Central memory CD8-positive, alpha-beta T cell (primary cell): ENCODE results near the gene MCF2L.
A peak's percentile ranks its signal among the peaks of the same experiment; 100 is the strongest.

Experiments
- ATAC-seq: fragments of 150-1000 bp; cut with Tn5 transposase; replicated peaks from 2 replicates; pipeline ENCODE4 v1.10.0; 2022; ENCODE audit warnings: mild to moderate bottlenecking, moderate FRiP score, moderate number of reproducible peaks; ENCODE audit not compliant: poor library complexity, severe bottlenecking; ENCODE audit errors: extremely low read depth
- DNase-seq, 2 donors: peaks; one replicate each; pipeline ENCODE4 v3.0.0; 2021; ENCODE audit warnings: low spot score in 2 of 2
- H3K27ac Mint-ChIP-seq: one replicate; pipeline ENCODE4 v1.8.0; 2022; ENCODE audit warnings: low read depth, mild to moderate bottlenecking, moderate library complexity, mixed read lengths
- H3K27me3 Mint-ChIP-seq: one replicate; pipeline ENCODE4 v1.8.0; 2022; ENCODE audit warnings: mixed read lengths
- H3K36me3 Mint-ChIP-seq: one replicate; pipeline ENCODE4 v1.8.0; 2022; ENCODE audit warnings: mild to moderate bottlenecking, moderate library complexity, mixed read lengths; ENCODE audit not compliant: insufficient read depth
- H3K4me1 Mint-ChIP-seq: one replicate; pipeline ENCODE4 v1.8.0; 2022; ENCODE audit warnings: mixed read lengths
- H3K4me3 Mint-ChIP-seq: one replicate; pipeline ENCODE4 v1.8.0; 2022; ENCODE audit warnings: mild to moderate bottlenecking, moderate library complexity, mixed read lengths
- H3K9me3 Mint-ChIP-seq: one replicate; pipeline ENCODE4 v1.8.0; 2022; ENCODE audit warnings: mixed read lengths

The MCF2L gene

GRCh38 chr13:112961457-112962369 lies 7.3 kb upstream of the MCF2L start:
- Mint-ChIP-seq H3K4me3 (no peak overlapping the region), H3K4me1 (no peaks in the 10 kb centered on the region), H3K27ac (no peak overlapping the region), H3K9me3 (no peaks in the 10 kb centered on the region), H3K36me3 (no peaks in the 10 kb centered on the region), H3K27me3 (no peaks in the 10 kb centered on the region)
- DNase-seq (no peak), ATAC-seq (no peak)

GRCh38 chr13:112962396-112962795 lies 6.6 kb upstream of the MCF2L start:
- ATAC-seq (no peak), DNase-seq (no peak)
- no peaks in the 10 kb centered on the region for H3K4me1 Mint-ChIP-seq
- no peak overlapping the region for H3K4me3 Mint-ChIP-seq
- no peak overlapping the region for H3K27ac Mint-ChIP-seq
- no peaks in the 10 kb centered on the region for H3K9me3 Mint-ChIP-seq
- no peaks in the 10 kb centered on the region for H3K27me3 Mint-ChIP-seq
- no peaks in the 10 kb centered on the region for H3K36me3 Mint-ChIP-seq

- Mint-ChIP-seq H3K4me1 (peaks cover 3% of the 10 kb centered on the region), H3K27ac (no peak overlapping the region), H3K27me3 (no peaks in the 10 kb centered on the region), H3K36me3 (peaks cover under 1% of the 10 kb centered on the region), H3K4me3 (no peak overlapping the region), H3K9me3 (no peaks in the 10 kb centered on the region)
- no peak for ATAC-seq
- no peak for DNase-seq
Measured at GRCh38 chr13:112962911-112963625, 5.9 kb upstream of the MCF2L start.

- DNase-seq (no peak), ATAC-seq (no peak)
- Mint-ChIP-seq H3K27me3 (no peaks in the 10 kb centered on the region), H3K4me1 (peaks cover 6% of the 10 kb centered on the region), H3K9me3 (no peaks in the 10 kb centered on the region), H3K36me3 (peaks cover 3% of the 10 kb centered on the region), H3K4me3 (no peak overlapping the region), H3K27ac (no peak overlapping the region)
Measured at GRCh38 chr13:112963641-112964040, 5.4 kb upstream of the MCF2L start.

GRCh38 chr13:112964971-112965492 lies 4.0 kb upstream of the MCF2L start:
- Mint-ChIP-seq H3K27me3 (no peaks in the 10 kb centered on the region), H3K27ac (no peak overlapping the region), H3K9me3 (no peaks in the 10 kb centered on the region), H3K4me3 (no peak overlapping the region), H3K4me1 (peaks cover 17% of the 10 kb centered on the region), H3K36me3 (peaks cover 6% of the 10 kb centered on the region)
- ATAC-seq = no peak
- no peak for DNase-seq

GRCh38 chr13:112965573-112966115 lies 3.4 kb upstream of the MCF2L start:
- H3K4me1 Mint-ChIP-seq = peaks cover 22% of the 10 kb centered on the region
- no peaks in the 10 kb centered on the region for H3K27me3 Mint-ChIP-seq
- no peaks in the 10 kb centered on the region for H3K9me3 Mint-ChIP-seq
- no peak overlapping the region for H3K27ac Mint-ChIP-seq
- DNase-seq (no peak), ATAC-seq (no peak)
- H3K4me3 Mint-ChIP-seq = no peak overlapping the region
- H3K36me3 Mint-ChIP-seq = peaks cover 6% of the 10 kb centered on the region

- ATAC-seq (no peak), DNase-seq (no peak)
- Mint-ChIP-seq H3K9me3 (no peaks in the 10 kb centered on the region), H3K27ac (peak overlapping the region; percentile 74), H3K27me3 (no peaks in the 10 kb centered on the region), H3K4me1 (peaks cover 22% of the 10 kb centered on the region), H3K36me3 (peaks cover 6% of the 10 kb centered on the region), H3K4me3 (peak overlapping the region; percentile 34)
Measured at GRCh38 chr13:112966776-112967175, 2.2 kb upstream of the MCF2L start.

GRCh38 chr13:112967686-112968379 lies 1.2 kb upstream of the MCF2L start:
- Mint-ChIP-seq H3K27ac (no peak overlapping the region), H3K27me3 (no peaks in the 10 kb centered on the region), H3K4me1 (peaks cover 22% of the 10 kb centered on the region)

GRCh38 chr13:112968380-112968909 lies 569 bp upstream of the MCF2L start:
- peak; percentile 24 to 49 for DNase-seq
- H3K27ac Mint-ChIP-seq = no peak overlapping the region

More at GRCh38 chr13:112967686-112968379, 1.2 kb upstream of the MCF2L start:
- H3K9me3 Mint-ChIP-seq = no peaks in the 10 kb centered on the region
- peaks cover 6% of the 10 kb centered on the region for H3K36me3 Mint-ChIP-seq
- no peak for DNase-seq
- no peak for ATAC-seq
- H3K4me3 Mint-ChIP-seq = peak overlapping the region; percentile 86

GRCh38 chr13:112969692-112970338 lies 801 bp downstream of the MCF2L start:
- Mint-ChIP-seq H3K36me3 (peaks cover 6% of the 10 kb centered on the region), H3K4me1 (peaks cover 22% of the 10 kb centered on the region), H3K9me3 (no peaks in the 10 kb centered on the region), H3K4me3 (peak overlapping the region; percentile 86), H3K27ac (peak overlapping the region; percentile 62), H3K27me3 (no peaks in the 10 kb centered on the region)
- ATAC-seq = no peak
- no peak for DNase-seq

More at GRCh38 chr13:112968380-112968909, 569 bp upstream of the MCF2L start:
- peaks cover 6% of the 10 kb centered on the region for H3K36me3 Mint-ChIP-seq
- peaks cover 22% of the 10 kb centered on the region for H3K4me1 Mint-ChIP-seq
- peak overlapping the region; percentile 86 for H3K4me3 Mint-ChIP-seq
- no peaks in the 10 kb centered on the region for H3K9me3 Mint-ChIP-seq
- no peaks in the 10 kb centered on the region for H3K27me3 Mint-ChIP-seq
- ATAC-seq = peak; percentile 59

GRCh38 chr13:112970552-112971287 lies 1.7 kb downstream of the MCF2L start:
- Mint-ChIP-seq H3K9me3 (no peaks in the 10 kb centered on the region), H3K4me1 (peaks cover 22% of the 10 kb centered on the region), H3K36me3 (peaks cover 6% of the 10 kb centered on the region), H3K27me3 (no peaks in the 10 kb centered on the region), H3K27ac (no peak overlapping the region), H3K4me3 (no peak overlapping the region)
- DNase-seq (no peak), ATAC-seq (no peak)
